ENCODE measurements around the gene DGKQ. TPM values are rescaled to one million over a fixed set of nuclear protein-coding genes. Genes with fewer than 3 reads are reported as not detected.
A peak's percentile ranks its signal among the peaks of the same experiment; 100 is the strongest.

DGKQ gene
- total and polyA plus RNA-seq, 2 of the 13 experiments (the other 11 are each of a cell fraction or from before 2014, with no cell fraction given) = 4.5 to 7.2 TPM

GRCh38 chr4:986428-986878 lies 13.1 kb upstream of the DGKQ start (continued):
- 0 out of 2 replicates have a peak, but pooled peaks have one; percentile 34 for TF ChIP-seq MTERF4 (CRISPR knock-in tag; IDR thresholded peaks at IDR 0.05)
- TF ChIP-seq ZNF274 (CRISPR knock-in tag; IDR thresholded peaks at IDR 0.05) = no peak
- TF ChIP-seq ZFP41 (CRISPR knock-in tag; IDR thresholded peaks at IDR 0.05; ENCODE audit: borderline replicate concordance) = no peak
- no peak for TF ChIP-seq PHF20 (CRISPR knock-in tag; IDR thresholded peaks at IDR 0.05)
- TF ChIP-seq HNF1B (CRISPR knock-in tag; IDR thresholded peaks at IDR 0.05) = peak; percentile 51; the same call in 1 of the 2 replicates
- TF ChIP-seq SMAD3 (CRISPR knock-in tag; IDR thresholded peaks at IDR 0.05) = peak; percentile 16; the same call in 1 of the 2 replicates
- TF ChIP-seq GTF3A (CRISPR knock-in tag; conservative IDR thresholded peaks at IDR 0.05) = no peak
- TF ChIP-seq ZNF776 (CRISPR knock-in tag; IDR thresholded peaks at IDR 0.05) = no peak
- no peak for TF ChIP-seq ZBTB44 (CRISPR knock-in tag; IDR thresholded peaks at IDR 0.05)
- no peak for TF ChIP-seq SATB2 (CRISPR knock-in tag; IDR thresholded peaks at IDR 0.05)
- 0 out of 2 replicates have a peak, but pooled peaks have one; percentile 14 for TF ChIP-seq IKZF5 (CRISPR knock-in tag; IDR thresholded peaks at IDR 0.05)
- no peak for TF ChIP-seq E2F2 (CRISPR knock-in tag; IDR thresholded peaks at IDR 0.05; ENCODE audit: borderline replicate concordance)
- 0 out of 2 replicates have a peak, but pooled peaks have one; percentile 71 for TF ChIP-seq KLF6 (CRISPR knock-in tag; IDR thresholded peaks at IDR 0.05)
- no peak for TF ChIP-seq ZNF883 (CRISPR knock-in tag; IDR thresholded peaks at IDR 0.05; ENCODE audit: not compliant biosample characterization)
- 0 out of 2 replicates have a peak, but pooled peaks have one; percentile 25 for TF ChIP-seq MIER3 (CRISPR knock-in tag; IDR thresholded peaks at IDR 0.05; ENCODE audit: borderline replicate concordance)
- TF ChIP-seq ZNF234 (CRISPR knock-in tag; conservative IDR thresholded peaks at IDR 0.05) = 0 out of 2 replicates have a peak, but pooled peaks have one; percentile 32
- TF ChIP-seq ZNF20 (CRISPR knock-in tag; IDR thresholded peaks at IDR 0.05) = no peak
- no peak for TF ChIP-seq YEATS2 (CRISPR knock-in tag; IDR thresholded peaks at IDR 0.05; ENCODE audit: borderline replicate concordance)
- TF ChIP-seq ZNF460 (CRISPR knock-in tag; IDR thresholded peaks at IDR 0.05; ENCODE audit: borderline replicate concordance) = no peak
- no peak for TF ChIP-seq ZBTB2 (CRISPR knock-in tag; IDR thresholded peaks at IDR 0.05; ENCODE audit: low read depth)
